Measurements from ENCODE around the gene PLXNA4. TPM values are rescaled to one million over a fixed set of nuclear protein-coding genes. Genes with fewer than 3 reads are reported as not detected.

PLXNA4 gene
- total RNA-seq, 1 donor from 2014 or later, result 133 TPM

- DNase-seq (ENCODE audit: low spot score), result no peak
Observed at GRCh38 chr7:132423594-132424200, 152.6 kb downstream of the PLXNA4 start.

- no peak for DNase-seq (ENCODE audit: low spot score)
Observed at GRCh38 chr7:132422502-132423111, 153.7 kb downstream of the PLXNA4 start.

GRCh38 chr7:132420527-132420926 is 155.7 kb downstream of the PLXNA4 start:
- DNase-seq (ENCODE audit: low spot score), result no peak

- no peak for DNase-seq (ENCODE audit: low spot score)
Observed at GRCh38 chr7:132419542-132419941, 156.7 kb downstream of the PLXNA4 start.

GRCh38 chr7:132418840-132419239 is 157.4 kb downstream of the PLXNA4 start:
- no peak for DNase-seq (ENCODE audit: low spot score)

- no peak for DNase-seq (ENCODE audit: low spot score)
Observed at GRCh38 chr7:132417103-132417906, 159.0 kb downstream of the PLXNA4 start.

GRCh38 chr7:132416395-132416794 is 159.9 kb downstream of the PLXNA4 start:
- DNase-seq (ENCODE audit: low spot score), result no peak

GRCh38 chr7:132415259-132415658 is 161.0 kb downstream of the PLXNA4 start:
- DNase-seq (ENCODE audit: low spot score), result no peak

GRCh38 chr7:132414857-132415256 is 161.4 kb downstream of the PLXNA4 start:
- DNase-seq (ENCODE audit: low spot score), result no peak

GRCh38 chr7:132412435-132412834 is 163.8 kb downstream of the PLXNA4 start:
- no peak for DNase-seq (ENCODE audit: low spot score)

- DNase-seq (ENCODE audit: low spot score), result no peak
Observed at GRCh38 chr7:132410861-132411541, 165.3 kb downstream of the PLXNA4 start.

- no peak for DNase-seq (ENCODE audit: low spot score)
Observed at GRCh38 chr7:132410385-132410784, 165.9 kb downstream of the PLXNA4 start.

- DNase-seq (ENCODE audit: low spot score), result no peak
Observed at GRCh38 chr7:132407764-132408163, 168.5 kb downstream of the PLXNA4 start.

- DNase-seq (ENCODE audit: low spot score), result no peak
Observed at GRCh38 chr7:132406039-132406438, 170.2 kb downstream of the PLXNA4 start.

- DNase-seq (ENCODE audit: low spot score), result no peak
Observed at GRCh38 chr7:132404261-132404660, 172.0 kb downstream of the PLXNA4 start.

- DNase-seq (ENCODE audit: low spot score), result no peak
Observed at GRCh38 chr7:132403465-132404110, 172.7 kb downstream of the PLXNA4 start.

- no peak for DNase-seq (ENCODE audit: low spot score)
Observed at GRCh38 chr7:132402751-132403245, 173.5 kb downstream of the PLXNA4 start.

GRCh38 chr7:132402096-132402495 is 174.2 kb downstream of the PLXNA4 start:
- no peak for DNase-seq (ENCODE audit: low spot score)

- peak; percentile 74 for DNase-seq (ENCODE audit: low spot score)
Observed at GRCh38 chr7:132400561-132401142, 175.6 kb downstream of the PLXNA4 start.

GRCh38 chr7:132399367-132399766 is 176.9 kb downstream of the PLXNA4 start:
- peak; percentile 59 for DNase-seq (ENCODE audit: low spot score)
